Neural progenitor cell (in vitro differentiated cells): Measurements from ENCODE around the gene ARHGEF11.

Experiments used
- EZH2phosphoT487 ChIP-seq: fragments of 200-600 bp; sonication (generic); IDR thresholded peaks from 2 replicates; pipeline ENCODE4 v1.6.1; 2017; ENCODE audit warnings: antibody characterized with exemption
- TF ChIP-seq, protein P1 (sequence below): fragments of 200-600 bp; sonication (generic); IDR thresholded peaks from 2 replicates; pipeline ENCODE4 v1.5.1; 2017; ENCODE audit warnings: antibody characterized with exemption, mild to moderate bottlenecking

DNA sequence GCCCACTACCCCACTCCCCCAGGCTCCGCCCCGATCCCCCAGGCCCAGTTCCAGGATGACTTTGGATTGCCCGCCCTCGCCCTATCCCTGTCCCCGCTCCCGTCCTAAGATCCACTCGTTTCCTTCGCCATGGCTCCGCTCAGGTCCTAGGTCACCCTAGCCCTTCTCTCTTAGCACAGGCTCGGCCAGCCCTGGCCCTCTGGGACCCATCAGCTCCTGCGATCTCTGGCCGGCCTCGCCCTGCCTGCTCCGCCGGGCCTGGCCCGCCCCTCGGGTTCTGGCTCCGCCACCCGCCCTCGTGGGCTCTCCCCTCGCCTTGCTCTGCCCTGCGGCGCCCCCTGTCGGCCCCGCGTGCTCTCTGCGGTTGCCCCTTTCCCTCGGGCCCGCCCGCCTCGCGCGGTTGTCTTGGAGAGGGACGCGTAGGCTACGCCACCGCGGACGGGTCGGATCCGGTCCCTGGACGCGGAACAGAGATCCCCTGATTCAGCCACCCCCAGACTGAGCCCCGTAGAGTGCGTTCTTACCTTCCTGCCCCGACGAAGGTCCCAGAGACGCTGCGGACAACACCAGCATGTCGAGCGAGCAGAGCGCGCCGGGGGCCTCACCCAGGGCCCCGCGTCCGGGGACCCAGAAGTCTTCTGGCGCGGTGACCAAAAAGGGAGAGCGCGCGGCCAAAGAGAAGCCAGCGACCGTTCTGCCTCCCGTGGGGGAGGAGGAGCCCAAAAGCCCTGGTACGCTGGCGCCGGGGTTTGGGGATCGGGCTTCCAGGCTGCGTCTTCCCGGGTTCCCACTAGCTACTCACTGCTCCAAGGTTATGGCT is 125.1 kb downstream of the ARHGEF11 start, which contains the start of gene LRRC71:
- TF ChIP-seq, protein P1, sequence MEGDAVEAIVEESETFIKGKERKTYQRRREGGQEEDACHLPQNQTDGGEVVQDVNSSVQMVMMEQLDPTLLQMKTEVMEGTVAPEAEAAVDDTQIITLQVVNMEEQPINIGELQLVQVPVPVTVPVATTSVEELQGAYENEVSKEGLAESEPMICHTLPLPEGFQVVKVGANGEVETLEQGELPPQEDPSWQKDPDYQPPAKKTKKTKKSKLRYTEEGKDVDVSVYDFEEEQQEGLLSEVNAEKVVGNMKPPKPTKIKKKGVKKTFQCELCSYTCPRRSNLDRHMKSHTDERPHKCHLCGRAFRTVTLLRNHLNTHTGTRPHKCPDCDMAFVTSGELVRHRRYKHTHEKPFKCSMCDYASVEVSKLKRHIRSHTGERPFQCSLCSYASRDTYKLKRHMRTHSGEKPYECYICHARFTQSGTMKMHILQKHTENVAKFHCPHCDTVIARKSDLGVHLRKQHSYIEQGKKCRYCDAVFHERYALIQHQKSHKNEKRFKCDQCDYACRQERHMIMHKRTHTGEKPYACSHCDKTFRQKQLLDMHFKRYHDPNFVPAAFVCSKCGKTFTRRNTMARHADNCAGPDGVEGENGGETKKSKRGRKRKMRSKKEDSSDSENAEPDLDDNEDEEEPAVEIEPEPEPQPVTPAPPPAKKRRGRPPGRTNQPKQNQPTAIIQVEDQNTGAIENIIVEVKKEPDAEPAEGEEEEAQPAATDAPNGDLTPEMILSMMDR = peak; percentile 98
- TF ChIP-seq EZH2phosphoT487 = peak; percentile 99
